ENCODE results near the gene ELAVL4. TPM values are rescaled to one million over a fixed set of nuclear protein-coding genes. Genes with fewer than 3 reads are reported as not detected.

Gene ELAVL4
- total RNA-seq, 2 experiments from 2014 or later, result not detected

DNA sequence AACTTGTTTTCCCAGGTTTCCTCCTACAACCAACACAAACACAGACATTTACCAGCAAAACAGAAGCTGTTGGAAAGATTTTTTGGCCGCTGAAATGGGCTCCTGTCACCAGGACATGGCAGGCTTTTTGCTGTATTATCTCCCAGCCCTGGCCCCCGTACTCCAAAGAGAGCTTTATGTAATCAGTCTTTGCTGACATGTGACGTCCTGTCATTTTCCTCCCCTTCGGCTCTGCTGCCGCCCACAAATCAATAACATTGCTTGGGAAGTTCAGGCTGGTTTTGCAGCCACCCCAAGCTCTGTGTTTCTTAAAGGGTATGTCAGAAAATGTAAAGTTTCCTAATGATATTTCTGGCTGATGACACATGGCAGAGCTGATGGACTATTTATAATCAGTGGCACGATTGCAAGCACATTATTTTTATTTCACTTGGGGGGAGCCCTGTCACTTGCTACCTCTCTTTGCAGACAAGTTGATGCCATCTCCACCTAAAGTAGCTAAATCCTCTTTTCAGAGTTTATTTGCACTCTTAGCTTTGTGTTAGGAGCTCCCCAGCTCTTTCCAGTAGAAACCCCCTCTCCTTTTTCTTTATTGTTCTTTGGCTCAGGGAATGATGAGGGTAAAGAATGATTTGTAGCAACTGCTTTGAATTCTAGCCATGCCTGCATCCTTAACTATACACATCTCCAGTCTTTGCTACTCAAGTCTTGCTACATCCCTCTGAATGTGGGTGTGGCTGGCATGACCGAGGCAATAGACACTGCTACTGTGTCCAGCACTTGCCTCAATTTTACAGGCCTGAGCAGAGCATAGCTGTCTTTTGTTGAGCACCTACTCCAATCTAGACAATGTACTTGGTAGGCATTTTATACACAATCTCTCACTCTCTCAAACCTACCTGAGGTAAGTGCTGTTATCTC lies 67.3 kb downstream of the ELAVL4 start:
- POLR2A ChIA-PET, result no interaction called here
- CTCF ChIA-PET, result no interaction called here

DNA sequence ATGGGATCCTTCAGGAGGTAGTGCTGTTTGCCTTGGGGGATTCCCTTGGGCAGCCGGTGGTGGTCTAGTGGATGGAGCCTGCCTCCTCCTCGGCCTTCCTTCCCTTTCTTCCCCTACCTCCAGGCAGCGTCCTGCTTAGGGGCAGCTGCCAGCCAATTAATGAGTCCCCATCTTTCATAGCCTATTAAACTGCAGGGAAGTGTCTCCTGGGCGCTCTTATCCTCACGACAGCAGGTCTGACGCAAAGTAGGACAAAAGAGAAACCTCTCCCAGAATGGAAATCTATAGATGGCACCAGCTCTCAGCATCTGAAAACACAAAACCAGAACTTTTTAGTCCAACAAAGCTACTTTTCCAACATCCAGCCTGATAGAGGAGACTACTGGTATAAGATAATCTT lies 69.3 kb downstream of the ELAVL4 start:
- ChIA-PET POLR2A (no interaction called here), CTCF (no interaction called here)

DNA sequence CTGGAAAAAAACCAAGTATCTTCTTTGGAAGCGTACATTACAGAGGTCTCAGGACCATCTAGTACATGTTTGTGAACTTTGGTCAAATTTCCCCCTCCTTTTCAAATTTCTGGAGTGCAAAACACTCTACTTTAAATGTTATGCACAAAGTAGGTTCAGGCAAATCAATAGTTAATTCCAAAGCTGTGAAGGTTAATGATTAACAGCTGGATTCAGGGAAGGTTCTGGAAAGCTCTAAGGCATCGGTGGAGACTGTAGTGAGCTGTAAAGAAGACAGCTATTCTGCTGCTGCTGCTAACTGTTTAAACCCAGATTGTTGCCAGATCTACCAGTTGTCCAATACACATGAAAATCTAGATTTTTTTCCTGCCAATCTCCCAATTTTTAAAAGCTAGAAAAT lies 70.9 kb downstream of the ELAVL4 start:
- POLR2A ChIA-PET, result no interaction called here
- CTCF ChIA-PET, result no interaction called here

DNA sequence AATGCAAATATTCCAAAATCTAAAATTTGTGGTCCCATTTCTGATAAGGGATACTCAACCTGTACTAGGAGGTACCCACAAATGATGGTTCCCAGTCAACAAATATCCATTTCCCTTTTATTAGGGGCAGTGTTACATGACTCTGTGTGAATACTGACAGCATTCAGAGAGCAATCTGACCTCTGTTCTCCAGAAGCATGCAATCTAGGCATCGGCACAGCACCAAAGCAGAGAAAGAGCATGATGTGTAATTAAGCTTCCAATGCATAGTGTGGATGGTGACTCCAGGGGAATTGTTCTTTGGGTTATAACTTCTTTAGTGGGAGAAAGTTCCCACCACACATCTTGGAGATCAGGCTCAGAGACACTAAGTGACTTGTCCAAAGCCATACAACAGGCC lies 71.6 kb downstream of the ELAVL4 start:
- POLR2A ChIA-PET, result no interaction called here
- CTCF ChIA-PET, result no interaction called here

DNA sequence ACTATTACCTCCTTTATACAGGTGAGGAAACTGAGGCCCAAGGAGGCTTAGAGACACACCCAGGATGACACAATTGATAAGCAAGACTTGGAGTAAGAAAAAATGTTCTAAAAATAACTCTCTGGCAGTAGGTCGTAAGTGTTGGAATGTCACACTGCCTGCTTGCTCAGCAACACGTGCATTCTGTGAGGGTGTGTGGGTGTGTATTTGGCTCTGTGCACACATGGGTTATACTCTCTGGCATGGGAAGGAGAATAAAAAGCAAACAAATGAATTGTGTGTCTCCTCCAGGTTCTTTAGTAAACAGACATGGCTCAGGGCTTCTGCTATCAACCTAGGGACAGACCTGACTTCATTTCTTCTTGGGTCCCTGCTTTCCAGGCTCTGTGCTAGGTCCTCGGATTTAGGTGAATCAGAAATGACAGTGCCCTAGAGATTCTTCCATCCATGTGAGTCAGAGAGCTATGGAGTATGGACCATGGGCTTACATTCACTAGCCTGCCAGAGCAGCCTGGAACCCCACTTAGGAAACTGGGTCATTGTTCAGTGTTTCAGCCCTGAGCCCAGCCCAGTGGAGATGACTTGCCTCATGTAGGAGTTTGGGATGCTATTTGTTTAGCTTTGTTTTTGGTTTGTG lies 72.4 kb downstream of the ELAVL4 start:
- POLR2A ChIA-PET, result no interaction called here
- CTCF ChIA-PET, result no interaction called here

DNA sequence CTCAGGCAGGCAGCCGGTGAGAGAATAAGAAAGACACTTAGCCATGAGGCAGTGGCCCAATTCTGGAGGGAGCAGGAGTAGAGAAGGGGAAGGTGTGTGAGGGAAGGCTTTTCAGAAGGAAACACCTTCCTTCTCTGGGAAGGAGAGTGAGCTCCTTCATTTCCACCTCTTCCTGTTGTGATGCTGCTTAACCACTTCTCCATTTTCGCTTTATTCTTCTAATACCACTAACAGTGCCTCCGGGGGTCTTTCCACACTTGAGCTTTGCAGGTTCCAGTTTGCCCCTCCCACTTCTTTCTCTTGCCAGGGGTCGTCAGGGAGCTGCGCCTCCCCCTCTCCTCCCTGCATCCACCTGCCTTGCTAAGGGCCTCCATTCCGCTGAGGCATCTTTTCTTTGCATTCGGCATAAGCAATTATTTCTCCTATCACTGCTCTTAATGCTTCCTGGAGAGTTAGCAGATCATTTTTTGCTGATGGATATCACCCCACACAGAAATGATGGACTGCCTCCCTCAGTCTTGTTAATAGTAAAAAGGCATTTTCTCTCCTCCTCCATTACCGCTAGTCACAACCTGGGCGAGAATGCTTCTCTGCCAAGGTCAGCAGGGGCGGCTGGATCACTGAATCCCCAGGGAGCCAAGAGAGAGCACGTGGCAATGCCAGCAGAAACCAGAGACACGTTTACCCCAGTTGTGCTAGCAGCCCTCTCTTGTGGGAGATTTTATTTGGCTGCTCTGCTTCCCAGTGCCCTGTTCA lies 74.8 kb downstream of the ELAVL4 start:
- CTCF ChIA-PET, result no interaction called here
- POLR2A ChIA-PET, result no interaction called here

DNA sequence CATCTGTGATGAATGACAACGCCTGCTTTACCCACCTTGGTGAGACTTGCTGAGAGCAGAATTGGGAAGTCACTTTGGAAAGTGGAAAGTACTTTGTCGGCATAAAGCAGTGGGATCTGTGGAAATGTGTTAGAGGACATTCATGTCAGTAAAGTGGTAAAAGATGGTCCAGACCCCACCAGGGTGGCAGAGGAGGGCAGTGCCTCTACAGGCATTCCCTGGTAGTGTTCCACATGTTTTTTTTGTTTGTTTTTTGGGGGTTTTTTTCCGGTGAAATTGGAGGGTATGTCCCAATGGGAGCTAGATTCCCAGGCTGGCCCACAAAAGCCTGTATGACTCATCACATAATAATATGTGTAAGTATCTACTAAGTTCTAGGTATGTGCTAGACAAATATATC lies 80.6 kb downstream of the ELAVL4 start:
- POLR2A ChIA-PET, result no interaction called here
- CTCF ChIA-PET, result no interaction called here

DNA sequence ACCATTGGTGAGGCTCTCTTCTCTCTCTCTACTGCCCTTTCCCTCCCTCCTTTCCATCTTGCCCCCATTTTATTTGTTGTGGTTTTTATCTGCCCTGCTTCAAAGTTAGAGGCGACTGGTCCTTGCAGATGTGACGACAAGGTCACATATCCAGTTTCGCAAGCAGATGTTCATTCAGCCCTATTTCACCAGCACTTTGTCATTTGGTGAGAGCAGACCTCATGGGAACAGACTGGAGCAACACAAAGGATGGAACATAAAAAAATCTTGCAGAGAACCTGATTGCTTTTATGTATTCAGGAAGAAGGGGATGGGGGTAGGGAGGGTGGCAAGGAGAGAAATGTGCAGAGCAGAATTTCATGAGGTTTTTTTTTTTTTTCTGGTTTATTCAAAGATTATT lies 84.3 kb downstream of the ELAVL4 start:
- CTCF ChIA-PET, result no interaction called here
- POLR2A ChIA-PET, result no interaction called here

DNA sequence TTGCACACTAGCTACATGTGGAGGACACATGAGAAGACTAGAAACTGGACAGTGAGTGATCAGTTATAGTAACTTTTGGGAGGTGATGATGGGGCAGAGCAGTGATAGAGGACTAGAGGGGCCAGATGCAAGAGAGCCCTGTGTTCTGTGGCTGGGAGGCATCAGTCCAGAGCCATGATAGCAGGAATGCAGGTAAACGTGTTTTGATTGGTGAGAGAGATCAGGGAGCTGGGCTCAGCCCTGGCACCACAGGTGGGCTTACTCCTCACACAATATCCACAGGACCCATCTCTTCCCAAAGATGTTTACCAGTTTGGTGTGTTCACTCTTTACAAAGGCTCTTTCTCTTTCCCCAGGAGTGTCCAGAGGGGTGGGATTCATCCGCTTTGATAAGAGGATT lies 86.5 kb downstream of the ELAVL4 start:
- ChIA-PET POLR2A (no interaction called here), CTCF (no interaction called here)

DNA sequence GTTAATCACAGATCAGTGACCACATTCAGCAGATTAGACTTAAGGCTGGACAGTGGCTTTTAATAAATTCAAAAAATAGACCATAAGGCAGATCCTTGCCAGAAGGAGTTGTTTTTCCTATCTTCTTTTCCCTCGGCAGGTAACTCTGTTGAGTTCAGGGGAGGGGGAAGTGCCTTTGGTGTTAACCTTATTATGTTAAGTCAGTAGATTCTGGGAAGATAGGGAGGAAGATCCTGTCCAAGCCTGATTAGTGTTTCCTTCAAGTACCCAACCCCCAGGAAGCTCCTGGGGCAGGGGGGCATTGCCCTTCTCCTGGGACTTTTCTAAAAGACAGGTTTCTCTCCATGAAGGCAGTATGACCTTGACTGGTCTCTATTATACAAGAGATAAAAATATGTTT lies 87.4 kb downstream of the ELAVL4 start:
- ChIA-PET POLR2A (no interaction called here), CTCF (no interaction called here)

DNA sequence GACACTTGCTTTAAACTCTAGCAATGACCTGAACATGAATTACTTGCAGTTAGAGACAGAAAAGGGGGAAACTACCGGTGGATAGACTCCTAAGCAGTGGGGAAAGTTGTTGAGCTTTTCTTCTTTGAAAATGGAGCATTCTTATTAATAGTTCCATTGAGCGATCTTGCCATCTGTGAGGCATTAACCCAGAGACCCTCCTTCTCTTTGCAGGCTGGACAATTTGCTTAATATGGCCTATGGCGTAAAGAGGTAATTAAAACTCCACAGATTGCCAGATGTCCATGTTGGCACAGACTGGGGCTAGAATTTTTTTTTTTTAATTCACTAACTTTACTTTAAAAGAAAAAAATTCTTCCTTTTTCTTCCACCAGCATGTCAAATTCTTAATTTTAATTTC lies 88.5 kb downstream of the ELAVL4 start:
- ChIA-PET POLR2A (no interaction called here), CTCF (no interaction called here)

DNA sequence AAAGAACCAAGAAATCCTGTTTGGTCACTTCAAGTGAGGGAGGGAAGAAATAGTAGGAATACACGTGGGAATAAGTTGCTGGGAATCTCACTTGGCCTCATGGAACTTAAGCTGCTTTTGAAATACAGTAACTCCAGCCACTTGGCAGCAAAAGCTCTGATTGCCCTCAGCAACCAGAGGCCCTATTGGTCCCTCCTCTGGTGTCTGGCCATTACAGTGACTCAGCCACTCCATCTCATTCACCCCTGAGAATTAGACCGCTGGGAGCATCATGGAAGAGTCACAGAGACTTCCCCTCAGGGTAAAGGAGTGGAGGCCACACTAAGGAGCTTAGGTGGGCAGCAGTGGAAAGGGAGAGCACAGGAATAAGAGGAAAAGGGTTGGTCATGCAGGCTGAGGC lies 99.6 kb downstream of the ELAVL4 start:
- CTCF ChIA-PET, result no interaction called here
- POLR2A ChIA-PET, result no interaction called here

DNA sequence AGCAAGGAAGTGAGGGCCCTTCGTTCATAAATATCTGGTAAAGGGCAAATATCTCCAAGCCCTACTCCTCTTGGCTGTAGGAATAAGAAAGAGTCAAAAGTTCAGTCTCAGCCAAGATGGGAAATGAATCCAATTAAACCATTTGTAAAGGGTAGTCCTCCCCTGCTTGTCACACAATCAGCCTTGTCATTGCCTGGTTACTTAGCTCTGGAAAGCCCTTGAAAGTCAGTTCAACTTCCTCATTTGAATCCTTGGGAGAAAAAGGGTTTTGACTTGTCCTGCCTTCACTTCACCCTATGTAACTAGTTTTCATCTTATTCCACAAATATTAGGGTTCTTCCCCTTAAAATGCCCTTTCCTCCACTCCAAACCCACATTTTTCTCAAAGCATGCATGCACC lies 100.0 kb downstream of the ELAVL4 start:
- ChIA-PET CTCF (no interaction called here), POLR2A (no interaction called here)

DNA sequence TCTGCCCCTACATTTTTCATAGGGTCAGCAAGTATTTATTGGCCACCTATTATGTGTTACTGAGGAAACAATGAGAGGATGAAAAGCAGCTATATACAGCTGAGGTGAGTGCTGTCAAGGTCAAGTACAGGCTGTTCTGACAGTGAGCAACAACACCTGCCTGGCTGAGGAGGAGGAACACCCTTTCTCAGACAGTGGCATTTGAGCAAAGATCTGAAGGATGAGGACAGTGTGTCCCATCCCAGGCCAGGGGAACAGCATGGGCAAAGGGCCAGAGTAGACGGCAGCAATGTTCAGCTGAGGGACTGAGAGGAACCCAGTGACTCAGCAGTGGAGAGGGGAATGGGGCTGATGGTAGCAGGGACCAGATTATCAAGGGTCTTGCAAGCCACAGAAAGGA lies 101.0 kb downstream of the ELAVL4 start:
- ChIA-PET CTCF (no interaction called here), POLR2A (no interaction called here)

DNA sequence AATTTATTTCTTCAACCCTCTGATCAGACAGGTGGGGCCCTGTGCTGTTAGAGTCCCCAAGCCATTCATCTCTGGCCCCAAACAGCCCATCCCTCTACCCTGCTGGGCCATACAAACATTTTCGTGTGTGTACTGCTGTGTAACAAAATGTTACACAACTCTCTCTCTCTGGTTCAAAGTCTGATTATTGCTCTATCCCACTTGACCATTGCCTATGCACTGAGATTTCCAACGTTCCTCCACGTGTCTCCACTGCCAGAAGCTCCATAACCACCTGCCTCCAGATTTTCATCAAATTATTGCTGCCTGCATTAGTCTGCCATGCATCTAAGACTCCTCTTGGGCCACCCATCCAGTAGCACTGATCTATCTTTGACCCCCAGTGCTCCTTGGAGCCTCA lies 104.8 kb downstream of the ELAVL4 start:
- ChIA-PET CTCF (no interaction called here), POLR2A (no interaction called here)

DNA sequence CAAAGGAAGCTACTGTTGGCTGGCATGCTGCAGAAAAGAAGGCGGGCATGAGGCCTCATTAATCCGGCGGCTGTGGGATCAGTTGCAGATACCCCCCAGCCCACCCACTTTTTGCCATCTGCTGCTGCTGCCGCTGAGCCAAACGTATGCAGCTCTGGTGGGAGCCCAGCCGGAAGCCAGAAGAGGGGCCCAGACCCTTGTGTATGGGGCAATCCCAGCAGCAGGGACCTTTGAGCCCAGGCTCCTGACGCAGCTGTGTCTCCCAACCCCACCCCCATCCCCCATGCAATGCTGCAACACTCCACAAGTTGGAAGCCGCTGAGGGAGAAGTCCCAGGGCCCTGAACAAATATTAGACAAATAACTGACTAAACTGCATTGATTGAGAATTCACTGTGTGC lies 106.0 kb downstream of the ELAVL4 start:
- ChIA-PET CTCF (no interaction called here), POLR2A (no interaction called here)

DNA sequence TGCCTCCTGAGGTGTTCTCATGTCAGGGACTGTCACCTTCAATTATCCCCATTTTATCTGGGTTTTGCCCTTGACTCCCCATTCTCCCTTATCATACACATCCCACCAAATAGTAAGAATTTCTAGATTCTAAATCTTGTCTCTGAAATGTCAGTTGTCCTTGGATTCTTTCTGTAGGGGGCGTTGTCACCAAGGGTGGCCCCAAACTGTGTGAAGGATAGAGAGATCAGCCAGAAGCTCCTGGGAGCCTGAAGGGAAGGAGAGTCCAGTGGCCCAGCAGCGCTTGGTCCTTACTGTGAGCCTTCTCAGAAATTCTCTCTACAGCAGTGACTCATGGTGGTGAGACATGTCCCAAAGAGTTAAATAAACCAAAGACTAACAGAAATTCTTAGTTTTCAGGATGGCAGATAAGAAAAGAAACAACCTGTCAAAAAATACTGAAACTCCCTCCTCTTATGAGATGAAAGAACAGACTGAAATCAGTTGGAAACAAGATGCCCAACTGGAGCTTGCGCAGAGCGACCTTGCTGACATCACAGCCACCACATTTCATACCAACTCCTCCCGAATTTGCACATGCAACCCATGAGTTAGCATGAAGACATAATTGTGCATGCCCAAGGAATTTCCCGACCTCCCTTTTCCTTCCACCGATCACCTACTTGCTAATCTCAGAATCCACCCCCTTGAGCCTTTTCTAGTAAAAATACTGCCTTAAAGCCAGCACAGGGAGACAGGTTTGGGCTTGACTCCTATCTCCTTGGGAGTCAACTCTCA lies 109.8 kb downstream of the ELAVL4 start:
- ChIA-PET POLR2A (no interaction called here), CTCF (no interaction called here)

DNA sequence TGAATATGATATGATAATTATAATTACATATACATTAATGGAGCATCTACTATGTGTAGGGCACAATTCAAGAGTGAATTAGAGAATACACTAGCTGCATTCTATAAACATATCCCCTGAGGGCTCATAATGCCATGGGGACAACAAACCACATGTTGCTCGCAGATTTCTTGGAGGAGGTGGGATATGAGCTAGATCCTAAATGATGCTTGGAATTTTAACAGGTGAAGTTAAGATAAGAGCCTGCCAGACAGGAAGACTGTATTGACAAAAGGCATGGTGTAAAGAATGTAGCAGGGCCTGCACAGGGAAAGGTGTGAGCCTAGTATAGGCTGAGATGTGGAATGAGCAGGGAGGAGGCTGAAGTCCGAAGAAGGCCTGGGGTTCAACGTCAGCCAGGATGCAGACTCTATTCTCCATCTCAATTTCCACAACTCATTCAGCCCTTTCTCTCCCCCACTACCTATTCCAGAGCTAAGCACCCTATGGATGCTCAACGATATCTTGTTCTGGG lies 120.2 kb downstream of the ELAVL4 start:
- ChIA-PET CTCF (no interaction called here), POLR2A (no interaction called here)

DNA sequence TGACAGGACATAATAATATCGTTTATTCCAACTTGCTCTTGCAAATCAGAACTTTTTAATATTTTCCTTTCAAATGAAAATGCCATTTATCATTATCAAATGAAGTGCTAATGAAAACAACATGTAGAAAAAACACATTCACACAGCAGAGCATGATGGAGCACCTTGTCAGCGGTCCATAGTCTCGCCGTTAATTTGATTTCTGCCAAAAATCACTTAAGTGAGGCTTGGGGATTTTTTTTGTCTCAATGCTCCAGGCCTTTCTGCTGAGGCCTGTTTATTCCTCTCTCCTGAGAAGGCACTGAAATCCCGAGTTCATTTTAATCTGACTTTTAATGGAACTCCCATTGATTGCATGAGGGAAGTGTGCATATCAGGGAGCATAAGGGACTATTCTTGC lies 122.5 kb downstream of the ELAVL4 start:
- POLR2A ChIA-PET, result no interaction called here
- CTCF ChIA-PET, result no interaction called here

DNA sequence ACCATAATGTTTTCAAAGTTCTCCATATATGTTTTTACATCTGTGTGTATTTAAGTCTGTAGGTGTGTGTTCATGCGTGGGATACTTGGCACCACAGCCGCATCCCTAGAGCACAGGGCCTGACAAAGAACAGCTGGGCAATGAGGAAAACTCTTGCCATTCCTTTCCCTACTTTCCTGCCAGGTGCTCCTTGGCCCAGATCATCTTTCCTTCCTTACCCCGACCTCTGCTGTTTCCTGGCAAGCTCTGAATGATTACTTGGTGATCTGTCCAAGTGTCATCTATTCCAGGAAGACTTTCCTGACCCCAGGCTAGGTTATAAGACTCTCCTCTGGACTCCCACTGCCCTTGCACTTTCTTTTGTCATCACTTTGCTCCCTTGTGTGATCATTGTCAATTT lies 123.6 kb downstream of the ELAVL4 start:
- ChIA-PET POLR2A (no interaction called here), CTCF (no interaction called here)

DNA sequence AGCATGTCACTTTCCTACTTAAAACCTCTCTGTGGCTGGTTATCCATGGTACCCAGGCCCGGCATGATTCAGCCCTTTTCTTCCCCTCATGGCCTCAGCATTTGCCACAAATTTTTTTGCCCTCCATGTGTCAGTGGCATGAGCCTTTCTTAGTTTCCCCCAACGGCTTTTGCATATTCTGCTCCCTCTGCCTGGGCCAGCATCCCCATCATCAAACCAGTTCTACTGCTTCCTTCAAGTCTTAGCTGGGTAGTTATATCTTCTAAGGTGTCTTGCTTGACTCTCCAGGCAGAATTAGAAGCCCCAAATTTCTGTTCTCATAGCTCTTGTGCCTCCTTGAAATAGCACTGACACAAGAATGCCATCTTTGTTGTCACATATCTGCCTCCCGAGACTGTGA lies 127.9 kb downstream of the ELAVL4 start:
- ChIA-PET CTCF (no interaction called here), POLR2A (no interaction called here)
